WTC11 (cell line): ENCODE data around the gene SH3GL3. TPM values are rescaled to one million over a fixed set of nuclear protein-coding genes. Genes with fewer than 3 reads are reported as not detected.

Experiments
- ATAC-seq: fragments of 200-7000 bp; cut with Tn5 transposase; 2 replicates; pipeline ENCODE4 v1.10.0; 2021; ENCODE audit warnings: mild to moderate bottlenecking, moderate library complexity
- CTCF ChIA-PET: fragments of 300-600 bp; sonication (Branson Sonifier 250); formaldehyde crosslinking; loops from one replicate; lab custom pipeline; 2021; ENCODE audit warnings: antibody characterized with exemption; lab: Charles Lee
- POLR2A ChIA-PET: fragments of 350-600 bp; sonication (Branson Sonifier 250); formaldehyde crosslinking; loops from one replicate; lab custom pipeline; 2021; ENCODE audit warnings: antibody characterized with exemption; lab: Charles Lee
- DNase-seq: peaks from one replicate; pipeline ENCODE4 v3.0.0; 2021; ENCODE audit warnings: low spot score
- H3K27ac Mint-ChIP-seq: 2 replicates; pipeline ENCODE4 v1.8.0; 2021; ENCODE audit warnings: mixed read lengths
- H3K27me3 Mint-ChIP-seq: 2 replicates; pipeline ENCODE4 v1.8.0; 2021; ENCODE audit warnings: low read depth, mild to moderate bottlenecking, moderate library complexity, mixed read lengths
- H3K36me3 Mint-ChIP-seq: 2 replicates; pipeline ENCODE4 v1.8.0; 2021; ENCODE audit warnings: mixed read lengths
- H3K4me1 Mint-ChIP-seq: 2 replicates; pipeline ENCODE4 v1.8.0; 2022; ENCODE audit warnings: mixed read lengths
- H3K4me3 Mint-ChIP-seq: 2 replicates; pipeline ENCODE4 v1.8.0; 2021; ENCODE audit warnings: mild to moderate bottlenecking, moderate library complexity, mixed read lengths
- H3K9me3 Mint-ChIP-seq: 2 replicates; pipeline ENCODE4 v1.8.0; 2021; ENCODE audit warnings: mixed read lengths
- AR ChIP-seq: fragments of 250-450 bp; sonication (Bioruptor Pico); IDR thresholded peaks from 2 replicates; pipeline ENCODE4 v1.9.0; 2021; ENCODE audit warnings: mild to moderate bottlenecking
- CBFB ChIP-seq: sonication (generic); formaldehyde crosslinking; IDR thresholded peaks from 2 replicates; pipeline ENCODE4 v1.8.1; 2022; ENCODE audit warnings: mild to moderate bottlenecking, low read depth, missing genetic modification reagents
- CREB1 ChIP-seq: sonication (generic); formaldehyde crosslinking; IDR thresholded peaks from 2 replicates; pipeline ENCODE4 v1.8.0; 2023; ENCODE audit warnings: mild to moderate bottlenecking, missing genetic modification reagents
- E2F5 ChIP-seq: sonication (generic); formaldehyde crosslinking; IDR thresholded peaks from 2 replicates; pipeline ENCODE4 v1.8.1; 2022; ENCODE audit warnings: mild to moderate bottlenecking, moderate library complexity, missing genetic modification reagents
- FOXK1 ChIP-seq: sonication (generic); formaldehyde crosslinking; IDR thresholded peaks from 2 replicates; pipeline ENCODE4 v1.8.0; 2022; ENCODE audit warnings: mild to moderate bottlenecking, moderate library complexity, missing genetic modification reagents
- FOXP4 ChIP-seq: sonication (generic); formaldehyde crosslinking; IDR thresholded peaks from 2 replicates; pipeline ENCODE4 v1.8.0; 2022; ENCODE audit warnings: mild to moderate bottlenecking, missing genetic modification reagents
- GABPB1 ChIP-seq: sonication (generic); formaldehyde crosslinking; IDR thresholded peaks from 2 replicates; pipeline ENCODE4 v1.8.1; 2023; ENCODE audit warnings: mild to moderate bottlenecking, missing genetic modification reagents
- GRHL2 ChIP-seq: fragments of 250-450 bp; sonication (Bioruptor Pico); IDR thresholded peaks from 2 replicates; pipeline ENCODE4 v1.8.0; 2022; ENCODE audit warnings: mild to moderate bottlenecking, moderate library complexity; ENCODE audit not compliant: insufficient replicate concordance, severe bottlenecking
- IRF1 ChIP-seq: sonication (generic); formaldehyde crosslinking; IDR thresholded peaks from 2 replicates; pipeline ENCODE4 v1.8.0; 2023; ENCODE audit warnings: missing genetic modification reagents
- NFATC4 ChIP-seq: fragments of 250-450 bp; sonication (Bioruptor Pico); IDR thresholded peaks from 2 replicates; pipeline ENCODE4 v1.9.0; 2021; ENCODE audit warnings: mild to moderate bottlenecking
- NFYB ChIP-seq: sonication (generic); formaldehyde crosslinking; conservative IDR thresholded peaks from 2 replicates; pipeline ENCODE4 v1.8.0; 2022; ENCODE audit warnings: low read depth, missing genetic modification reagents
- PRDM15 ChIP-seq: sonication (generic); formaldehyde crosslinking; IDR thresholded peaks from 2 replicates; pipeline ENCODE4 v1.8.0; 2022; ENCODE audit warnings: missing genetic modification reagents
- SMAD3 ChIP-seq: sonication (generic); formaldehyde crosslinking; IDR thresholded peaks from 2 replicates; pipeline ENCODE4 v1.8.0; 2022; ENCODE audit warnings: missing genetic modification reagents, mild to moderate bottlenecking, borderline replicate concordance
- SOX15 ChIP-seq: fragments of 250-450 bp; sonication (Bioruptor Pico); IDR thresholded peaks from 2 replicates; pipeline ENCODE4 v1.9.0; 2021; ENCODE audit warnings: mild to moderate bottlenecking
- TEAD4 ChIP-seq: sonication (generic); formaldehyde crosslinking; IDR thresholded peaks from 2 replicates; pipeline ENCODE4 v1.8.0; 2022; ENCODE audit warnings: mild to moderate bottlenecking, missing genetic modification reagents
- USF2 ChIP-seq: sonication (generic); formaldehyde crosslinking; IDR thresholded peaks from 2 replicates; pipeline ENCODE4 v1.8.1; 2023; ENCODE audit warnings: mild to moderate bottlenecking, missing genetic modification reagents, moderate library complexity
- ZMAT4 ChIP-seq: fragments of 250-450 bp; sonication (Bioruptor Pico); IDR thresholded peaks from 2 replicates; pipeline ENCODE4 v1.9.0; 2021; ENCODE audit warnings: mild to moderate bottlenecking
- ZNF396 ChIP-seq: fragments of 250-450 bp; sonication (Bioruptor Pico); IDR thresholded peaks from 2 replicates; pipeline ENCODE4 v1.8.0; 2021; ENCODE audit warnings: mild to moderate bottlenecking, moderate library complexity, borderline replicate concordance
- ZNF671 ChIP-seq: fragments of 250-450 bp; sonication (Bioruptor Pico); IDR thresholded peaks from 2 replicates; pipeline ENCODE4 v1.8.0; 2021; ENCODE audit warnings: mild to moderate bottlenecking
- total RNA-seq: library from RNA; stranded (reverse); gene quantifications from 3 replicates; pipeline ENCODE4 v1.2.3, GENCODE V29; 2021

The SH3GL3 gene
- total RNA-seq, 1 experiment from 2014 or later: 9.2 TPM

GRCh38 chr15:83626171-83626802, 179.1 kb downstream of the SH3GL3 start (continued):
- TF ChIP-seq FOXP4 (CRISPR knock-in tag): no peak
- TF ChIP-seq CBFB: no peak
- no peak for TF ChIP-seq ZMAT4
- no peak for TF ChIP-seq ZNF396 (CRISPR knock-in tag)

GRCh38 chr15:83631534-83631933, 184.4 kb downstream of the SH3GL3 start:
- Mint-ChIP-seq H3K36me3 (peaks cover 15% of the 10 kb centered on the region), H3K27me3 (peaks cover 5% of the 10 kb centered on the region; the same call in 1 of the 2 replicates), H3K9me3 (peaks cover 29% of the 10 kb centered on the region), H3K4me3 (no peak overlapping the region), H3K27ac (no peak overlapping the region), H3K4me1 (peaks cover under 1% of the 10 kb centered on the region; the same call in 1 of the 2 replicates)
- no peak for ATAC-seq
- CTCF ChIA-PET: no interaction called here
- POLR2A ChIA-PET: no interaction called here
- no peak for TF ChIP-seq TEAD4
- no peak for DNase-seq

- Mint-ChIP-seq H3K27me3 (0 out of 2 replicates have a peak, but pooled peaks cover 2% of the 10 kb centered on the region), H3K9me3 (peaks cover 27% of the 10 kb centered on the region), H3K4me3 (no peak overlapping the region), H3K27ac (no peak overlapping the region), H3K4me1 (no peaks in the 10 kb centered on the region), H3K36me3 (no peaks in the 10 kb centered on the region)
- no peak for DNase-seq
- TF ChIP-seq NFYB (CRISPR knock-in tag): no peak
- no peak for TF ChIP-seq SOX15 (CRISPR knock-in tag)
- no peak for TF ChIP-seq ZMAT4
- TF ChIP-seq NFATC4 (CRISPR knock-in tag): no peak
- no peak for TF ChIP-seq IRF1 (CRISPR knock-in tag)
- no peak for TF ChIP-seq USF2 (CRISPR knock-in tag)
- no peak for TF ChIP-seq ZNF671 (CRISPR knock-in tag)
- no peak for TF ChIP-seq E2F5 (CRISPR knock-in tag)
- no peak for TF ChIP-seq GRHL2 (CRISPR knock-in tag)
- no peak for TF ChIP-seq PRDM15 (CRISPR knock-in tag)
- TF ChIP-seq AR (CRISPR knock-in tag): no peak
- no peak for TF ChIP-seq SMAD3 (CRISPR knock-in tag)
- no peak for TF ChIP-seq FOXK1 (CRISPR knock-in tag)
- TF ChIP-seq ZNF396 (CRISPR knock-in tag): no peak
- no peak for TF ChIP-seq CREB1 (CRISPR knock-in tag)
- no peak for TF ChIP-seq GABPB1 (CRISPR knock-in tag)
- no peak for TF ChIP-seq TEAD4
- ATAC-seq: no peak
- ChIA-PET CTCF (interaction anchor here (2.4 kb wide), 1 partner anchor 14 kb away, joined by 10 read pairs; no protein-coding TSS in a partner anchor), POLR2A (no interaction called here)
Measured at GRCh38 chr15:83643201-83643600, 196.1 kb downstream of the SH3GL3 start.
